H9 (cell line): ENCODE measurements around the gene FSD1. TPM values are rescaled to one million over a fixed set of nuclear protein-coding genes. Genes with fewer than 3 reads are reported as not detected.

Source experiments
- DNase-seq: peaks from one replicate; pipeline ENCODE4 v3.0.0-alpha.2; 2017
- H2AFZ ChIP-seq: one replicate; pipeline ENCODE4 v1.6.1; 2013; ENCODE audit warnings: mild to moderate bottlenecking, low read length, control low read depth, moderate library complexity
- H2AK5ac ChIP-seq: 2 replicates; pipeline ENCODE4 v1.6.1; 2013; ENCODE audit warnings: low read length, control low read depth, mixed read lengths; ENCODE audit not compliant: insufficient read length
- H2BK120ac ChIP-seq: one replicate; pipeline ENCODE4 v1.6.1; 2013; ENCODE audit warnings: low read depth, mild to moderate bottlenecking, low read length, control low read depth, inconsistent platforms; ENCODE audit not compliant: poor library complexity, severe bottlenecking
- H2BK12ac ChIP-seq: 2 replicates; pipeline ENCODE4 v1.6.1; 2013; ENCODE audit warnings: low read length, control low read depth, mixed read lengths, low read depth; ENCODE audit not compliant: insufficient read length
- H2BK15ac ChIP-seq: 2 replicates; pipeline ENCODE4 v1.6.1; 2013; ENCODE audit warnings: low read depth, low read length, control low read depth
- H2BK20ac ChIP-seq: one replicate; pipeline ENCODE4 v1.6.1; 2013; ENCODE audit warnings: low read depth, mild to moderate bottlenecking, low read length, control low read depth, inconsistent platforms; ENCODE audit not compliant: poor library complexity, severe bottlenecking
- H2BK5ac ChIP-seq: 2 replicates; pipeline ENCODE4 v1.6.1; 2013; ENCODE audit warnings: low read length, control low read depth, mixed read lengths; ENCODE audit not compliant: insufficient read length
- H3K14ac ChIP-seq: 2 replicates; pipeline ENCODE4 v1.6.1; 2013; ENCODE audit warnings: low read length, control low read depth; ENCODE audit not compliant: insufficient read depth
- H3K18ac ChIP-seq: 2 replicates; pipeline ENCODE4 v1.6.1; 2013; ENCODE audit warnings: low read depth, mild to moderate bottlenecking, mixed read lengths, low read length, control low read depth; ENCODE audit not compliant: insufficient read length
- H3K23ac ChIP-seq: 2 replicates; pipeline ENCODE4 v1.6.1; 2013; ENCODE audit warnings: low read length, control low read depth, mixed read lengths, low read depth; ENCODE audit not compliant: insufficient read length
- H3K23me2 ChIP-seq: 2 replicates; pipeline ENCODE4 v1.6.1; 2013; ENCODE audit warnings: low read depth, mild to moderate bottlenecking, mixed read lengths, low read length, control low read depth; ENCODE audit not compliant: insufficient read length, poor library complexity, severe bottlenecking
- H3K27ac ChIP-seq: 2 replicates; pipeline ENCODE4 v1.5.1; 2013; ENCODE audit warnings: low read length, control low read depth, mixed read lengths, low read depth; ENCODE audit not compliant: insufficient read length
- H3K27me3 ChIP-seq: 2 replicates; pipeline ENCODE4 v1.6.1; 2013; ENCODE audit warnings: low read length, control low read depth, inconsistent platforms; ENCODE audit not compliant: insufficient read depth
- H3K4ac ChIP-seq: 2 replicates; pipeline ENCODE4 v1.6.1; 2013; ENCODE audit warnings: low read depth, mild to moderate bottlenecking, control low read depth, inconsistent platforms, low read length, moderate library complexity
- H3K4me1 ChIP-seq: 2 replicates; pipeline ENCODE4 v1.6.1; 2013; ENCODE audit warnings: low read length, control low read depth, inconsistent platforms; ENCODE audit not compliant: insufficient read depth
- H3K4me2 ChIP-seq: 2 replicates; pipeline ENCODE4 v1.6.1; 2013; ENCODE audit warnings: low read length, control low read depth, mixed read lengths; ENCODE audit not compliant: insufficient read length, insufficient read depth
- H3K56ac ChIP-seq: 2 replicates; pipeline ENCODE4 v1.6.1; 2013; ENCODE audit warnings: low read depth, mild to moderate bottlenecking, mixed read lengths, low read length, control low read depth; ENCODE audit not compliant: insufficient read length
- H3K79me1 ChIP-seq: 2 replicates; pipeline ENCODE4 v1.6.1; 2013; ENCODE audit warnings: low read depth, mild to moderate bottlenecking, moderate library complexity, low read length, control low read depth, inconsistent platforms; ENCODE audit not compliant: insufficient read depth, poor library complexity, severe bottlenecking
- H3K79me2 ChIP-seq: 2 replicates; pipeline ENCODE4 v1.6.1; 2013; ENCODE audit warnings: low read length, control low read depth, inconsistent platforms; ENCODE audit not compliant: insufficient read depth
- H3K9ac ChIP-seq: 2 replicates; pipeline ENCODE4 v1.6.1; 2013; ENCODE audit warnings: low read length, control low read depth, mixed read lengths; ENCODE audit not compliant: insufficient read length; ENCODE audit errors: extremely low read depth
- H3K9me3 ChIP-seq: one replicate; pipeline ENCODE4 v1.6.1; 2013; ENCODE audit warnings: low read depth, low read length, inconsistent platforms; ENCODE audit not compliant: control insufficient read depth
- H3T11ph ChIP-seq: one replicate; pipeline ENCODE4 v1.6.1; 2013; ENCODE audit warnings: mild to moderate bottlenecking, low read length, control low read depth, inconsistent platforms
- H4K20me1 ChIP-seq: one replicate; pipeline ENCODE4 v1.6.1; 2013; ENCODE audit not compliant: control insufficient read depth, insufficient read length, insufficient read depth
- H4K5ac ChIP-seq: 2 replicates; pipeline ENCODE4 v1.6.1; 2013; ENCODE audit warnings: low read depth, mild to moderate bottlenecking, mixed read lengths, low read length, control low read depth; ENCODE audit not compliant: insufficient read length
- H4K8ac ChIP-seq: replicated peaks from 2 replicates; pipeline ENCODE4 v1.6.1; 2013; ENCODE audit warnings: low read length, control low read depth, mixed read lengths, low read depth; ENCODE audit not compliant: insufficient read length
- H4K91ac ChIP-seq: 2 replicates; pipeline ENCODE4 v1.6.1; 2013; ENCODE audit warnings: low read depth, mild to moderate bottlenecking, moderate library complexity, mixed read lengths, low read length, control low read depth; ENCODE audit not compliant: insufficient read length
- H3K27ac Mint-ChIP-seq, 3 experiments: 2 replicates in 2 of 3; 3 replicates in 1 of 3; pipeline ENCODE4 v1.8.0; 2020 to 2021; ENCODE audit warnings: mixed read lengths in 3 of 3, mild to moderate bottlenecking in 1 of 3, moderate library complexity in 1 of 3
- H3K27me3 Mint-ChIP-seq: 2 replicates; pipeline ENCODE4 v1.8.0; 2021; ENCODE audit warnings: low read depth, mild to moderate bottlenecking, moderate library complexity, mixed read lengths
- H3K36me3 Mint-ChIP-seq, 3 experiments: 2 replicates in 2 of 3; 3 replicates in 1 of 3; pipeline ENCODE4 v1.8.0; 2020 to 2021; ENCODE audit warnings: low read depth in 3 of 3, mixed read lengths in 3 of 3; ENCODE audit not compliant: insufficient read depth in 1 of 3
- H3K4me1 Mint-ChIP-seq, 2 experiments: 2 replicates each; pipeline ENCODE4 v1.8.0; 2020; ENCODE audit warnings: mixed read lengths in 2 of 2
- H3K4me3 Mint-ChIP-seq, 2 experiments: 2 replicates in 1 of 2; 3 replicates in 1 of 2; pipeline ENCODE4 v1.8.0; 2020 to 2021; ENCODE audit warnings: mild to moderate bottlenecking in 2 of 2, mixed read lengths in 2 of 2, moderate library complexity in 1 of 2
- H3K9me3 Mint-ChIP-seq, 2 experiments: 2 replicates in 1 of 2; 3 replicates in 1 of 2; pipeline ENCODE4 v1.8.0; 2020; ENCODE audit warnings: mild to moderate bottlenecking in 2 of 2, mixed read lengths in 2 of 2, moderate library complexity in 1 of 2
- whole genome bisulfite sequencing: extraction: QIAGEN DNeasy Blood & Tissue Kit; methylation state at CpG from one replicate; pipeline ENCODE4 v1.1.7; 2013; ENCODE audit warnings: missing lambda C conversion rate, low lambda C conversion rate, mixed read lengths; ENCODE audit not compliant: insufficient read length; ENCODE audit errors: extremely low coverage; 5-methylcytosine and 5-hydroxymethylcytosine counted together
- total RNA-seq: library from RNA; stranded (reverse); gene quantifications from 2 replicates; pipeline ENCODE4 v1.2.1, GENCODE V29; 2021
- TF ChIP-seq, protein P1 (sequence below): fragments of 200-600 bp; sonication (generic); conservative IDR thresholded peaks from 3 replicates; pipeline ENCODE4 v1.8.0; 2021; ENCODE audit warnings: antibody characterized with exemption, mild to moderate bottlenecking

FSD1 gene
- total RNA-seq, 1 experiment from 2014 or later = 53.6 TPM

DNA sequence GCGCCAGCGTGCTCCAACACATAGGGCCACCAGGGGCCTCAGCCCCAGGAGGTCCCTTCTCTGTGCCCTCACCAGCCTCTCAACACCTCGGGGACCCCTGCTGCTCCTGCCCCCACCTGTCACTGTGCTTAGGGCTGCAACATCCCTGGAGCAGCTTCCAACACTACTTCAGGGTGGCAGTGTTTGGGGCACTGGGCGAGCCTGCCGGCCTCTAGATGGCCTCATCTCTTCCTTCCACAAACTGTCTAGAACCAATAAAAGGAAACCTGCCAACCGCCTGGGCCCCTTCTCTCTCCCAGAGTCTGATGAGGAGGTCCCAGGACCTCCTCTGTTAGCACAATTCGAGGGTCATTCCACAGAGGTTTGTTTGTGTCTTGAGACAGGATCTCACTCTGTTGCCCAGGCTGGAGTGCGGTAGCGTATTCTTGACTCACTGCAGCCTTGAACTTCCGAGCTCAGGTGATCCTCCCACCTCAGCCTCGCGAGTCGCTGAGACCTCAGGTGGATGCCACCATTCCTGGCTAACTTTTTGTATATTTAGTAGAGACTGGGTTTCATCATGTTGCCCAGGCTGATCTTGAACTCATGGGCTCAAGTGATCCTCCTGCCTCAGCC lies 35.5 kb upstream of the FSD1 start:
- Histone ChIP-seq H4K8ac (no peak overlapping the region), H2BK12ac (no peak overlapping the region), H3K4me1 (no peaks in the 10 kb centered on the region), H3K27me3 (no peaks in the 10 kb centered on the region), H2BK20ac (no peak overlapping the region), H3K14ac (no peak overlapping the region), H3K56ac (no peak overlapping the region), H3K79me2 (no peaks in the 10 kb centered on the region), H2BK120ac (no peak overlapping the region), H3K9me3 (no peaks in the 10 kb centered on the region), H2AK5ac (no peak overlapping the region), H3K4ac (no peak overlapping the region), H3K18ac (no peak overlapping the region), H4K20me1 (no peaks in the 10 kb centered on the region), H3T11ph (no peak overlapping the region), H2BK5ac (no peak overlapping the region), H4K5ac (no peak overlapping the region), H2BK15ac (no peak overlapping the region), H4K91ac (no peak overlapping the region), H3K23ac (no peak overlapping the region), H3K27ac (no peak overlapping the region), H3K9ac (no peak overlapping the region), H3K79me1 (no peaks in the 10 kb centered on the region), H3K4me2 (no peak overlapping the region), H2AFZ (no peak overlapping the region), H3K23me2 (no peaks in the 10 kb centered on the region)
- TF ChIP-seq, protein P1, sequence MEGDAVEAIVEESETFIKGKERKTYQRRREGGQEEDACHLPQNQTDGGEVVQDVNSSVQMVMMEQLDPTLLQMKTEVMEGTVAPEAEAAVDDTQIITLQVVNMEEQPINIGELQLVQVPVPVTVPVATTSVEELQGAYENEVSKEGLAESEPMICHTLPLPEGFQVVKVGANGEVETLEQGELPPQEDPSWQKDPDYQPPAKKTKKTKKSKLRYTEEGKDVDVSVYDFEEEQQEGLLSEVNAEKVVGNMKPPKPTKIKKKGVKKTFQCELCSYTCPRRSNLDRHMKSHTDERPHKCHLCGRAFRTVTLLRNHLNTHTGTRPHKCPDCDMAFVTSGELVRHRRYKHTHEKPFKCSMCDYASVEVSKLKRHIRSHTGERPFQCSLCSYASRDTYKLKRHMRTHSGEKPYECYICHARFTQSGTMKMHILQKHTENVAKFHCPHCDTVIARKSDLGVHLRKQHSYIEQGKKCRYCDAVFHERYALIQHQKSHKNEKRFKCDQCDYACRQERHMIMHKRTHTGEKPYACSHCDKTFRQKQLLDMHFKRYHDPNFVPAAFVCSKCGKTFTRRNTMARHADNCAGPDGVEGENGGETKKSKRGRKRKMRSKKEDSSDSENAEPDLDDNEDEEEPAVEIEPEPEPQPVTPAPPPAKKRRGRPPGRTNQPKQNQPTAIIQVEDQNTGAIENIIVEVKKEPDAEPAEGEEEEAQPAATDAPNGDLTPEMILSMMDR = no peak
- no peaks in the 10 kb centered on the region for H3K27me3 Mint-ChIP-seq
- H3K27ac Mint-ChIP-seq = no peak overlapping the region; a peak in 1 of 7 replicates
- H3K9me3 Mint-ChIP-seq = no peaks in the 10 kb centered on the region
- peaks cover 10 to 44% (median 28%) of the 10 kb centered on the region in 3 experiments; a peak in 6 of 7 replicates for H3K36me3 Mint-ChIP-seq
- DNase-seq = no peak
- WGBS = no CpG with 5 or more reads among the region's 13 CpGs
- H3K4me1 Mint-ChIP-seq = peaks cover 2 to 5% of the 10 kb centered on the region in 2 experiments; a peak in 3 of 4 replicates
- no peak overlapping the region; a peak in 1 of 5 replicates for H3K4me3 Mint-ChIP-seq
